DMS114 treated with DMSO at 0.1 percent for 48 hours (cell line): ENCODE data around the gene FAF1.
A peak's percentile ranks its signal among the peaks of the same experiment; 100 is the strongest.
"Not testable (repeated sequence)": the region's sequence is repeated elsewhere in the genome, so short reads cannot be mapped to it uniquely, and the experiment has no call there.

Experiments used
- DNase-seq: peaks from one replicate; lab custom pipeline; 2025; ENCODE audit not compliant: unreplicated experiment; lab: John Stamatoyannopoulos, UW

The FAF1 gene

DNA sequence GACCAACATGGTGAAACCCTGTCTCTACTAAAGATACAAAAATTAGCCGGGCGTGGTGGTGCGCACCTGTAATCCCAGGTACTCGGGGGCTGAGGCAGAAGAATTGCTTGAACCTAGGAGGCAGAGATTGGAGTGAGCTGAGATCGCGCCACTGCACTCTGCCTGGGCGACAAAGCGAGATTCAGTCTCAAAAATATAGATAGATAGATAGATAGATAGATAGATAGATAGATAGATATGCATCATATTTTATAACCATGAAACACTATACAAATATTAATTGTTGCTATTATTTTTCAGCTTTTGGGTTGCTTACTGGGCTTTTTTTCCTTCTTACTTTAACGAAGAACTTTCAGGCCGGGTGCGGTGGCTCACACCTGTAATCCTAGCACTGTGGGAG is 4.8 kb upstream of the FAF1 start:
- no peak for DNase-seq

DNA sequence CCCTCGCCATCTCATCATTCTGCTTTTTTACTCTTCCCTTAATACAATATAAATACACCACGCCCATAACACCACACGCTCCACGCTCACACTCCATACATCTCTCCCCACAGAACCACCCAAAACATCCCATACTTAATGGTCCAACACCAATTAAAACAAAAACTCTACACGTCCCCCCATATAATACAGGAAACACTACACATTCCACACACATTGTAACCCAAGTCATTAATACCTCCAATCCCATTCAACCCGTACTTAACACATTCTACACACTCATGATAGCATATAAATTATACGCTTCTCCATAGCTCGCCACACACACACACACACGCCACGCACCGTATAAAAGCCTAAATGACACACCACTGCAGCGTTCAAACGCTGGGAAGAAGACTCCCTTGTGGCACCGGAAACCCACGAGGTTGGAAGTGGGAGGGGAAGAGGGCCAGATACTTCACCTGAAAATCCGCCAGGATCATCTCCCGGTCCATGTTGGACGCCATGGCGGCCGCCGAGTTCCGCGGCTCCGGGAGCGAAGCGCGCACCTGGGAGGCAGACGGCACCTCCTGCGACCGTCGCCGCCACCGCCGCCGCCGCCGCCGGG is 659 bp downstream of the FAF1 start:
- DNase-seq: no peak

DNA sequence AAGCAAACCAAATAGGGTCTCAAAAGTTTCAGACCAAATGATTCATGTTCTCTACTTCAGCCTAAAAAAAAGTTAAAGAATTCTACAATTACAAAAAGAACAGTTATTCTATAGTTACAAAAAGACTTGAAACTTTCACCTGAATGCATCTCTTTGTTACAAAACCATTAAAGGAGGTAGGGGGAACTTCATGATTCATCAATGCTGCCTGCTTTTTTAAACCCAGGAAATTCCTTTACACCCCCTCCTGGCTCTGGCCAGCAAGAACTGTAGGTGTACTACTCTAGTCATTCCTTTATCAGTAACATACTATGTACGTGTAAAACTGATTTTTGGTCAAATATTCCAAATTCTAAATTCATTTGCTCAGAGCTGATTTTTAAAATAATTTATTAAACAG is 5.0 kb downstream of the FAF1 start:
- DNase-seq: no peak

DNA sequence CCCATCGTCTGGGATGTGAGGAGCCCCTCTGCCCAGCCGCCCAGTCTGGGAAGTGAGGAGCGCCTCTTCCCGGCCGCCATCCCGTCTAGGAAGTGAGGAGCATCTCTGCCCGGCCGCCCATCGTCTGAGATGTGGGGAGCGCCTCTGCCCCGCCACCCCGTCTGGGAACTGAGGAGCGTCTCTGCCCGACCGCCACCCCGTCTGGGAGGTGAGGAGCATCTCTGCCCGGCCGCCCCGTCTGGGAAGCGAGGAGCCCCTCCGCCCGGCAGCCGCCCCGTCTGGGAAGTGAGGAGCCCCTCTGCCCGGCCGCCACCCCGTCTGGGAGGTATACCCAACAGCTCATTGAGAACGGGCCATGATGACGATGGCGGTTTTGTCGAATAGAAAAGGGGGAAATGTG is 7.5 kb downstream of the FAF1 start:
- not testable (repeated sequence) for DNase-seq

DNA sequence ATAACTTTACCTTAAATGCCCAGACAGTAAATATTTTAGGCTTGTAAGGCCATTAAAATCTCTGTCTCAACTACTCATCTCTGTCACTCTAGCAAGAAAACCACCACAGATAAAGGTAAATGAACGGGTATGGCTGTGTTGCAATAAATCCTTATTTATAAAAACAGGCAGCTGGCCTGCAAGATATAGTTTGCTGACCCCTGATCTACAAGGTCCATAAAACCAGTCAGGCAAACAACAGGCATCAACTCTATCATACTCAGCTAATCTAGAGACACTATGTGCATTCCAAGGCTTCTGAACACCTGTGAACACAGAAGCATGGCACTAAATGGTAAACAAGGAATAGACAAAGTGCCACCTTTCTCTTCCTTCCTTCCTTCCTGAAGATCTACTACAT is 9.7 kb downstream of the FAF1 start:
- no peak for DNase-seq

DNA sequence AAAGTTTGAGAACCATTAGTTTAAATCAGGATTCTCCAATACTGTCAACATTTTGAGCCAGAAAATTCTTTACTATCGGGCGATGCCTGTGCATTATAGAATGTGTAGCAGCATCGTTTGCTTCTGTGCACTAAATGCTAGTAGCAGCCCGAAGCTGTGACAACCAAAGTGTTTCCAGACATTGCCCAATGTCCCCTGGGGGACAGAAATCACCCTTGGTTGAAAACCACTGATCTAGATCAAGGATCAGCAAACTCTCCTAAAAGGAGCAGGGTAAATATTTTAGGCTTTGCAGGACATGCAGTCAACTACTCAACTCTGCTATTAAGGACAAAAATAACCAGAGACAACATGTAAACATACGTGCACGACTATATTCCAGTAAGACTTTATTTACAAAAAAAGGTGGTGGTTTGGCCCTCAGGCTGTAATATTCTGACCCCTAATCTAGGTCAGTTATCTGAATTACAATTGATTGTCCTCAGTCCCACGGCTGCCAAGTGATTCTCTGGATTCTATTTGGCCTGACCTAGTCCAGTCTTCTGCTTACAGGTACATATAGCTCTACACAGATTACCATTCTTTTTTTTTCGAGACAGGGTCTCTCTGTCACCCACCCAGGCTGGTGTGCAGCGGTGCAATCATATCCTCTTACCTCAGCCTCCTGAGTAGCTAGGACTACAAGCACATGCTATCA is 10.6 kb downstream of the FAF1 start:
- DNase-seq: no peak

DNA sequence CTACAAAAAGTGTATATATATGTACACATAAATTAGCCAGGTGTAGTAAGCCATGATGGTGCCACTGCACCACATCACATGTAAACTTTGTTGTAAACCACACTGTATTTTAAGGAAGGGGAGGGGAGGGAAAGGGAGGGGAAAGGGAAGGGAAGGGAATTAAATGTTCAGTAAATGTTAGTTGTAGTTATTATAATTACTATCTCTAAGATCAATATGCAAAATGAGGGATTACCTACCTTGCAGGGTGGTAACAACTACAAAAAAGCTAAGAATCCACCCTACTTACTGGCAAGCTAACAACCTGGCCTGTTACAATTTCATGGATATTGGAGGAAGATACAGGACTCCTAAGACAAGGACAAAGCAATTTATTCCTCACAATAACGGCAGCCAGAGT is 17.7 kb downstream of the FAF1 start:
- no peak for DNase-seq

DNA sequence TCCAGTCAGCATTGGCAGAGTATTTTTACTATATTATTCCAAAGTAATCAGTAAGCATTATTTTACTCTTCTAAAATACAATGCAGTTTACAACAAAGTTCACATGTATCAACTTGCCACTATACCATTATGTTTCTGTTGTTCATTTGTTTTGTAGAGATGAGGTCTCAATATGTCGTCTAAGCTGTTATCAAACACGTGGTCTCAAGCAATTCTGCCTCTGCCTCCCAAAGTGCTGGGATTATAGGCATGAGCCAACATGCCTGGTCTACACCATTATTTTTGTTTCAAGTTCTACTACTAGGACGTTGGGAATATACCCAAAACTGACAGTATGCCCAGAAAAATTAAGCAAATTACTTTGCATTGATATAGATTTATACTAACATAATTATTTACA is 19.8 kb downstream of the FAF1 start:
- no peak for DNase-seq

DNA sequence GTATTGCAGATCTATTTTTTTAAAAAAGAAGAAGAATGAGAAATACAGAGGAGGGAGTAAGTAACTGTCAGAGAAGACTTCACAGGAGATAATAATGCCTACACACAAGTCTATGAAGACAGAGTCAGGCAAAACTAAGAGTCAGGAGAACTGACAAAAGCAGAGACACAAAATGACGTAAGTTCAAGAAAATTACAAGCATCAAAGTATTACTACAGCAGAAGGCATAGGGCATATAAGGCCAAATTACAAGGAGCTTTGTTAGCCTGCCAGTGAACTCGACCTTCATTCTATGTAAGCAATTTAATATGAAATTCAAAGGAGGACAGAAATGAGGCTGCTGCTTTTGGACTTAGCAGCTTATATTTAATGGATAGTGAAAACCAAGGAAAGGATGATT is 23.7 kb downstream of the FAF1 start:
- DNase-seq: no peak

DNA sequence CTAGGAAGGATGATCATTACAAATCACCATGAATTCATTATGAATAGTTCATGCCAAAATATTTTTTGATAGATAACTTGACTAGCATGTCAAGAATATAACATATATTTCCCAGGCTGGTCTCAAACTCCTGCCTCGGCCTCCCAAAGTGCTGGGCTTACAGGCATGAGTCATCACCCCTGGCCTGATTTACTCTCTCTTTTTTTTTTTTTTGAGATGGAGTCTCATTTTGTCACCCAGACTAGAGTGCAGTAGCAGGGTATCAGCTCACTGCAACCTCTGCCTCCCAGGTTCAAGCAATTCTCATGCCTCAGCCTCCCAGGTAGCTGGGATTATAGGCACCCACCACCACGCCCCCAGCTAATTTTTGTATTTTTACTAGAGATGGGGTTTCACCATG is 24.8 kb downstream of the FAF1 start:
- DNase-seq: not testable (repeated sequence)

DNA sequence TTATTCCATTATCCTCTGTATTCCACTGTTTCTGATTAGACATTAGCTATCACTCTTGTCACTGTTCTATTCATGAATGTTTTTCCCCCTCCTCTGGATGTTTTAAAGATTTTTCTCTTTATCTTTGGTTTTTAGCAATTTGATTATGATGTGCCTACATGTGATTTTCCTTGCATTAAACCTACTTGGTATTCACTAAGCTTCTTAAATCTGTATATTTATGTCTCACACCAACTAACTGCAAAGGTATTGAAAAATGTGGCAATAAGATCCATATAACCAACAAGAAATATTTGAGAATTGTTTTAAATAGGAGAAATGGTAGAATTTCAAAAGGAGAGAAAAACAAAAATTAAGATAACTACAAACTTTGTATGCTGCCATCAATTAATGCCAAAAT is 25.2 kb downstream of the FAF1 start:
- DNase-seq: no peak

DNA sequence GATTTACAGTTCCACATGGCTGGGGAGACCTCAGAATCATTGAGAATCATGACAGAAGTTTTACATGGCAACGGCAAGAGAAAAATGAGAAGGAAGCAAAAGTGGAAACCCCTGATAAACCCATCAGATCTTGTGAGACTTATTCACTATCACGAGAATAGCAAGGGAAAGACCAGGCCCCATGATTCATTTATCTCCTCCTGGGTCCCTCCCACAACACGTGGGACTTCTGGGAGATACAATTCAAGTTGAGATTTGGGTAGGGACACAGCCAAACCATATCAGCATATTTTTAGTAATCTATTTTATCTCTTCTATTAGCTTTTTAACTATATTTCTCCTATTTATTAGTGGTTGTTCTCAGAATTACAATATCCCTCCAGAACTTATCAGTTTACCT is 26.3 kb downstream of the FAF1 start:
- not testable (repeated sequence) for DNase-seq

DNA sequence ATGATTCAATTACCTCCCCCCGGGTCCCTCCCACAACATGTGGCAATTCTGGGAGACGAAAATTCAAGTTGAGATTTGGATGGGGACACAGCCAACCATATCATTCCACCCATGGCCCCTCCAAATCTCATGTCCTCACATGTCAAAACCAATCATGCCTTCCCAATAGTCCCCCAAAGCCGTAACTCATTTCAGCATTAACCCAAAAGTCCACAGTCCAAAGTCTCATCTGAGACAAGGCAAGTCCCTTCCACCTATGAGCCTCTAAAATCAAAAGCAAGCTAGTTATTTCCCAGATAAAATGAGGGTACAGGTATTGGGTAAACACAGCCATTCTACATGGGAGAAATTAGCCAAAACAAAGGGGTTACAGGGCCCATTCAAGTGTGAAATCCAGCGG is 28.0 kb downstream of the FAF1 start:
- not testable (repeated sequence) for DNase-seq

DNA sequence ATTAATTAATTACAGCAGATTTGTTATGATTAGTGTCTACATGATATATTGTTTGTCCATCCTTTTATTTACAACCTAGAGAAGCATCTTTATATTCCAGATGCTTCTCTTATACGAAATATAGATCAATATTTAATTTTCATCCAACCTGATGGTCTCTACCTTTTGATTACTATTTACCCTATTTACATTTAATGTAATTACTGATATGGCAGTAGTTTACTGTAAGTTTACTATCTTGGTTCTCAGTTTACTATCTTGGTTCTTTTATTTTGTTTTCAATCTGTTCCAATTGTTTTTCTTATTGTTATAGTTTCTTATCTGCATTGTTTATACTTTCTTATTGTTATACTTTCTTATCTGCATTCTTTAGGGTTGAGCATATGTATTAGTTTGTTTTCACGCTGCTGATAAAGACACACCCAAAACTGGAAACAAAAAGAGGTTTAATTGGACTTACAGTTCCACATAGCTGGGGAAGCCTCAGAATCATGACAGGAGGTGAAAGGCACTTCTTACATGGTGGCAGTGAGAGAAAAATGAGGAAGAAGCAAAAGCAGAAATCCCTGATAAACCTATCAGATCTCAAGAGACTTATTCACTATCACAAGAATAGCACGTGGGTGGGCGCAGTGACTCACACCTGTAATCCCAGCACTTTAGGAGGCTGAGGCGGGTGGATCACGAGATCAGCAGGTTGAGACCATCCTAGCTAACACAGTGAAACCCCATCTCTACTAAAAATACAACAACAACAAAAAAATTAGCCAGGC is 28.9 kb downstream of the FAF1 start:
- DNase-seq: no peak

DNA sequence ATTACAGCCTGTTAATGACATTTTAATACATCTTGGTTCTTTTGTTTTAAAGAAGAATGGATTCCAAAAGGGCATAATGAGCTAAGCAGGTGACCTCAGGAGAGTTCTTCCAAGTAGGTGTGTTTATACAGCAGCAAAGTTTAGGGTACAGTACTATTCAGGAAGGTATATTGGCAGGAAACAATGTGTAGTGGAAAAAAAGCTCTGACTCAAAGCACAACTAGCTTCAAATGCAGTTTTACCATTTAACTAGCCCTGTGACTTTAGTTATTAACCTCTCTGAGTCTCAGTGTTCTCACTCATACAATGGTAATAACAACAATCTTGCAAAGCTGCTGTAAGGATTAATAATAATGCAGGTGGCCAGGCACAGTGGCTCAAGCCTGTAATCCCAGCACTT is 29.9 kb downstream of the FAF1 start:
- no peak for DNase-seq

DNA sequence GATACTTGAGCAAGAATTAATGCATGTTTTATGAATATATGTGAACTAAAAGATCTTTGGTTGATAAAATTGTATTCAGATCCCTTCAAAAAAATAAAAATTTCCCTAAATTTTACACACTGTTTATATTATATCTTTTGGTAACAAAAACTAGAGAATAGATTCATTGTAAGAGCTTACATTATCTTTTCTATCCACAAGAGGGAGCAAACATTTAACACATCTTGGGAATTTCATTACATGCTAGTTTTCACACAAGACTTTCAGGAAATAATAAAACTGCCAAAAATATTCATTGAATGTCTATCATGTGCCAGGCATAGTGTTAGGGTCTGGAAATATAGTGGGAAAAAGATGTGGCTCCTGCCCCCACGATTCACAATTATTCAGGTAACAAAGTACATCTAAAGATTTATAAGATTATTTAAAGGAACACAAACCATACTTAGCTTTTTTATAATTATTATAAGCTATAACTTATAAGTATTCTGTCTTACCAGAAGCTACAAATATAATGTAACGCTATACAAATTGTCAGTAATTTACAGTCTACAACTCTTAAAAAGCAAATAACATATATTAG is 30.6 kb downstream of the FAF1 start:
- DNase-seq: peak; percentile 72

DNA sequence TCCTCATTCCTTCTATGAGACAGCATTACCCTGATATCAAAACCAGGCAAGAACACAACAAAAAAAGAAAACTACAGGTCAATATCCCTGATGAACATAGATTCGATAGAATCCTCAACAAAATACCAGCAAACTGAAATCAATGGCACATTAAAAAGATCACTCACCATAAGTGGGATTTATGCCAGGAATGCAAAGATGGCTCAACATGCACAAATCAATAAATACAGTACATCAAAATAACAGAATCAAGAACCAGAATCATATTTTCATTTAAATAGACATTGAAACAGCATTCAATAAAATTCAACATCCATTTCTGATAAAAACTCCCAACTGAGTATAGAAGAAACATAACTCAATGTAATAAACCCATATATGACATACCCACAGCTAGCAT is 36.5 kb downstream of the FAF1 start:
- DNase-seq: no peak

DNA sequence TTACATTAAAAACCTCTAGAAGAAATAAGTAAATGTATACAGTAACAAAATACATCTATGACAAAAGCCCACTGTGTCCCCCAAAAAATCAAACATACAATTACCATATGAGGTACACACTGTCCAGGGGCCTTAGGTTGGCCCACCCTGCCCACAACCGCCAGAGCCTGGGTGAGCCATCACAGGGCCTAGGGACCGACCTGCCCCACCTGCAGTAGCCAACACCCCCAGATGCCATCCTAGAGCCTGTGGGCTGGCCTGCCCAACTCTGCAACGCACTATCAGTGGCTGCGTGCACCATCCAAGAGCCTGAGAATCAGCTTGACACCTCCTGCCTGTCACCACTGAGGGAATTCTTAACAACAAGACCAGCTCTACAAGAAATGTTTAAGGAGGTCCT is 39.0 kb downstream of the FAF1 start:
- no peak for DNase-seq

DNA sequence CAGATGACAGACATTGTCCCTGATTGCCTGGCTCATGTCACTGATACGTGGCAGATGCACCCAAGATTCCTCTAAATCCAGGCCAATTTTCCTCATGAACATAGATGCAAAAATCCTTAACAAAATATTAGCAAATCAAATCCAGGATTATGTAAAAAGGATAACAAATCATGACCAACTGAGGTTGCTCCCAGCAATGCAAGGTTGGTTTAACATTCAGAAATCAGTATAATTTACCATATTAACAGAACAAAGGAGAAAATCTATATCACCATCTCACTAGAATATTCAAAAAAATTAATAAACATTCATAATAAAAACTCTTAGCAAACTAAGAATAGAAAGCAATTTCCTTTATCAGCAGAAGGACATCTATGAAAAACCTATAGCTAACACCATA is 39.7 kb downstream of the FAF1 start:
- no peak for DNase-seq

DNA sequence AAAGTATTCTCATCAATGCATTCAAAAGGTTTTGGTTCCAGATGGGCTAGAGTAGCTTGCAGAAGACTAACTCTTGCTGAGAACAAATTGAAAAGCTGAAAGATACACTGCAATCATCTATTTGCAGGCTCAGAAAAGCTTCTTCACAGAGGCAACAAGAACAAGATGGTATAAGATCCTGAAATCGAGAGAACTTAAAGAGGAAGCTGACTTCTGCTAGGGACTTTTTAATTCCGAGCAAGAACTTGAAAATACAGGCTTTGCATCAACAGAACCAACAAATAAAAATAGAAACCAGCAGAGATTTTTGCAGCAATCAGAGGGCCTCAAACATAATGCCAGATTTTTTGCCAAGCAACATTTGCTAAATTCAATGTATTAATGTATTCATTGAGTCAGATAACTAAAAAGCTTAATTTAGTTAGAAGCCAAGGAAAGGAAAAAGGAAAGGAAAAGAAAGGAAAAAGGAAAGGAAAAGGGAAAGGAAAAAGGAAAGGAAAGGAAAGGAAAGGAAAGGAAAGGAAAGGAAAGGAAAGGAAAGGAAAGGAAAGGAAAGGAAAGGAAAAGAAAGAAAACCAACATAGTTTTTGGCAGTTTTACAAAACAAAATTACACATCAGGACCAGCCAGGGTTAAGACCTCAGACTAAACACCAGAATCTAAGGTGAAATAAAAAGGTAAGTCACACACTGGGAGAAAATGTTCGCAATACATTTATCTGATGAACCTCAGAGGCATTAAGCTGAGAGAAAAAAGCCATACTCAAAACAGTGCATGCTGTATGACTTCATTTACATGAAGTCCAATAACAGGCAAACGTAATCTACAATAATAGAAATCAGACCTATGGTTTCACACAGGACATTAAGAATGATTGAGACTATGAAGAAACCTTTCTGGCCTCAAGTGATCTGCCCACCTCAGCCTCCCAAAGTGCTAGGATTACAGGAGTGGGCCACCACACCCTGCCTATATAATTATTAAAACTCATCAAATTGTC is 42.6 kb downstream of the FAF1 start:
- no peak for DNase-seq

DNA sequence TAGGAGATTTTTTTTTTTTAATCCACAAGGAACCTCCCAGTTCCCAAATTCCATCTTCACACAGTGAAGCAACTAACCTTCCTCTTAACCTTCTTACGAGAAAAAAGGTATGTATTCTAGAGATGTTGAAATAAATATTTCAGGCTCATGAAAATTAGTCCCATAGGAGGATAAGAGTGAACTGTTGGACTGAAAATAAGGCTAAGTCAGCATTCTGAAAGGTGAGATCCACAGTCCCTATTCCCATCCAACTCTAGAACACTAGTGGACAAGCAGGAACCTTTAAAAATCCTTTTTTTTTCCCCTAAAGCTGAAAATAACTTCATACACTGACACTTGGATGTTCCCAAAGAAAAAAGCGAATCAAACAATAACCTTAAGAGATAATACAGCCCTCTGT is 44.4 kb downstream of the FAF1 start:
- no peak for DNase-seq
